CD4-positive, alpha-beta T cell treated with Interleukin-17A for 4 hours (primary cell): ENCODE results near the gene HDAC4.

Experiments
- DNase-seq: peaks from one replicate; pipeline ENCODE4 v3.0.0-alpha.2; 2020; ENCODE audit warnings: mixed read lengths

HDAC4 gene

GRCh38 chr2:239164335-239164871 is 236.4 kb downstream of the HDAC4 start:
- DNase-seq = peak; percentile 39

GRCh38 chr2:239163688-239164334 is 237.0 kb downstream of the HDAC4 start:
- DNase-seq = no peak

GRCh38 chr2:239162976-239163687 is 237.7 kb downstream of the HDAC4 start:
- DNase-seq = no peak

- DNase-seq = no peak
Observed at GRCh38 chr2:239162141-239162821, 238.5 kb downstream of the HDAC4 start.

GRCh38 chr2:239161711-239162140 is 239.1 kb downstream of the HDAC4 start:
- no peak for DNase-seq

- no peak for DNase-seq
Observed at GRCh38 chr2:239160226-239161143, 240.3 kb downstream of the HDAC4 start.

GRCh38 chr2:239159476-239159911 is 241.3 kb downstream of the HDAC4 start:
- DNase-seq = no peak

GRCh38 chr2:239158641-239159475 is 242.0 kb downstream of the HDAC4 start:
- DNase-seq = no peak

- DNase-seq = no peak
Observed at GRCh38 chr2:239157771-239158170, 243.0 kb downstream of the HDAC4 start.

GRCh38 chr2:239157269-239157668 is 243.6 kb downstream of the HDAC4 start:
- DNase-seq = no peak

GRCh38 chr2:239156516-239157265 is 244.1 kb downstream of the HDAC4 start:
- no peak for DNase-seq

- no peak for DNase-seq
Observed at GRCh38 chr2:239155806-239156480, 244.9 kb downstream of the HDAC4 start.

GRCh38 chr2:239154971-239155805 is 245.6 kb downstream of the HDAC4 start:
- no peak for DNase-seq

GRCh38 chr2:239153806-239154591 is 246.8 kb downstream of the HDAC4 start:
- no peak for DNase-seq

- DNase-seq = no peak
Observed at GRCh38 chr2:239152916-239153305, 247.9 kb downstream of the HDAC4 start.

GRCh38 chr2:239152239-239152915 is 248.4 kb downstream of the HDAC4 start:
- no peak for DNase-seq

GRCh38 chr2:239151201-239152131 is 249.4 kb downstream of the HDAC4 start:
- DNase-seq = no peak
